GM19372 (cell line): ENCODE results near the gene CCIN.

ENCODE experiments used
- ATAC-seq: cut with Tn5 transposase; IDR thresholded peaks from one replicate; pipeline ENCODE4 v1.9.1; 2021; ENCODE audit warnings: mild to moderate bottlenecking, low read depth, moderate library complexity; ENCODE audit not compliant: unreplicated experiment

Gene CCIN

DNA sequence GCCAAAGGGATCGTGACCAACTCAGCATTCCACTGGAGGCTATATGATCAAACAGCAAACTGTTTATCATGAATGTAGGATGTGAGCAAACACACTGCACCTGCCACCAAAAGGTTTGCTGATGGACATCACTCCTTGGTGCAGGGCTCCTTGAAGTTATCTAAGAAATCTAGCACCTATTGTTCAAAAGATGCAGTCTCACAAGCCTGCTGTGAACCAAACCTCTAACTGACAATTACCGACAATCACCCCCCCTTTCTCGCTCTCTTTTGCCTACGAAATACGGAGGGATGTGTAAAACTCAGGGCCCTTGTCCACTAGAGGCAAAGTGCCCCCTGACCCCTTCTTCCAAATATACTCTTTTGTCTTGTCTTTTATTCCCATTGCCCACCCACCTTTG is 19.0 kb downstream of the CCIN start:
- ATAC-seq = no peak

DNA sequence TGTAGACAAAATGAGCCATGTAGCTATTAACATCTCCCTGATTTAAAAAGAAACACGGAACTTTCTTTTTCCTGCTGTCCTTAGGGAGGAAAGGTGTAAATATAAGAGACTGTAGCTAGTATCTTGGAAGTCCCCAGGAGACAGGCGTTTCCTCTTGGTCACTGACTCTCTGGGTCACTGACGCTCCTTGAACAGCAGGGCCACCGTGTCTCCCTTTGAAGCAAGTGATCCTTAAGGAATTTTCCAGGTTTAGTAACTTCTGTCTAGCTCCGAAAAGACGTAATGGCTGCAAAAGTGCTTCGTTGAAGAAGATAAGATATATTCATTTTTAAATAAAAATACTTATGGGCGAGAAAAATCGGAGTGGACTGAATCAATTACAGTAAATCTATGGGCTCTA is 20.8 kb downstream of the CCIN start:
- ATAC-seq = no peak

DNA sequence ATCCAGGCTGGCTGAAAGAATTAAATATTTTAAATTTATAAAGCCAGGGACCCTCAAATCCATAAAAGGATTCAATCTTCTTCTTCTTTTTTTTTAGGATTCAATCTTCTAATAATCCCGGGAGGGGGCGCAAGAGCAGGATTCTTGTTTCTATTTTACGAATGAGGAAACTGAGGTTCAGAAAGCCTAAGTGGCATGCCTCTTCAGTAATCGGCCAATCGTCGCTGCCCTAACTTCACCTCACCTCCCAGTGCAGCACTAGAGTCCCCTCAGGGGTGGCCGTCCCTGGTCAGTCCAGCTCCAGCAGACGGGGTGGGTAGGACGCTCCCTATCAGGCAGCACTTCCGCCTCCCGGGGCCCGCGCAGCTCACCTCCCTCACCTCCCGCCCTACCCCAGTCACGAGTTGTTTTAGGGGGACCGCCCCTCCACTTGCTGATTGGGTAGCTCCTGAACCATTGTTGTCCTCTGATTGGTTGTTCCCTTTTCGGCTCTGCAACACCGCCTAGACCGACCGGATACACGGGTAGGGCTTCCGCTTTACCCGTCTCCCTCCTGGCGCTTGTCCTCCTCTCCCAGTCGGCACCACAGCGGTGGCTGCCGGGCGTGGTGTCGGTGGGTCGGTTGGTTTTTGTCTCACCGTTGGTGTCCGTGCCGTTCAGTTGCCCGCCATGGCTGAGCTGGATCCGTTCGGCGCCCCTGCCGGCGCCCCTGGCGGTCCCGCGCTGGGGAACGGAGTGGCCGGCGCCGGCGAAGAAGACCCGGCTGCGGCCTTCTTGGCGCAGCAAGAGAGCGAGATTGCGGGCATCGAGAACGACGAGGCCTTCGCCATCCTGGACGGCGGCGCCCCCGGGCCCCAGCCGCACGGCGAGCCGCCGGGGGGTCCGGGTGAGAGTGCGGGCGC is 21.5 kb downstream of the CCIN start, which contains the start of gene CLTA:
Gene CLTA, plus strand, starts transcription at position 534 of the 902 bp plus-strand sequence. Its CDS starts 136 bp downstream, at position 670.
- peak; percentile 99 for ATAC-seq

DNA sequence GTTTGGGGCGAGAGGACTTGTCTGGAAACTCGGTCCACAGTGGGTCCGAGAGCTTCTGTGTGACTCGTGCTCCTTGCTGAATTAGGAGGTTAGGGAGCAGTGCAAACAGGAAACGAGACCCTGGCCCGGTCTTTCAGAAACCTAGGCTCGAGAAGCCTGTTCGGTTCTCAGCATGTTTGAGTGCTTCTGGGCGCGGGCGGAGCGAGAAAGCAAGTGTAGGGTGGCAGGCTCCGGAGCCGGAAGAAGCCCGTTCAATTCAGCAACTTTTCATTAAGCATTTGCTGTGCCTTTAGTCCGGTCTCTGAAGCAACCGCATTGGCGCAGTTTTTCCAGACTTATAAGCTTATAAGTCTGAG is 22.1 kb downstream of the CCIN start:
- ATAC-seq = peak; percentile 6

DNA sequence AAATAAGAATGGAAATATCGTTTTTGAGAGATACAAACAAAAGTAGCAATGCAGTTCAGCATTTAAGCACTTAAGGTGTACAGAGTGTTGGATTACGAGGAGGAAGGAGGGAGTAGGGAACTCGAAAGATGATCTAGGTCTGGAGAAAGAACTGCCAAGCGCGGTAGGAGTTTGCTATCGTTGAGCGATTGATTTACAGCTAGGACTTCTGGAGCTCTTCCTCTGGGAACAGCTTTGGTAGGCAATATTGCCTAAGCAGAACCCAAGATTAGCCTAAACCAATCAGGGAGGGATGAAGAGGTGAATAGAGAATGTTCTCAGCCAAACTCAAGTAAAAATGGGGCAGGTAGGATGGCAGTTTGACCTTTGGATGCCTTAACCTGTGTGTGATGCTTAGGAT is 22.5 kb downstream of the CCIN start:
- no peak for ATAC-seq

DNA sequence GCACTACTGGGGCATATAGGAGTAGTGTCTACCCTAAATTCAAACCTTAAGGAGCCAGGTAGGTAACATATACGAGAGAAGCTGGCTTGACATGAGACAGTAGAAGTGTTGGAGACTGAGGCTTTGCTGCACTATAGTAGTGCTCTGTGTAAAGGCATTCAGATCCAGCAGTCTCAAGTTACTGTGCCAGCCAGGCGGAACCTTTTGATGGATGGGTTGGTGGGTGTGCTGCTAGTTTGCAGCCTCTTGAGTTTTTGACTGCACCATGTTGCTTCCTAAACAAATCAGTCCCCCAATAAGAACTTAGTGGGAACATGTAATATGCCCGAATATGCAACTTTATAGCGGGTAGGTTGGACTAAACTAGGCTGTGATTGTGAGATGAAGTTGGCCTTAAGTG is 23.0 kb downstream of the CCIN start:
- ATAC-seq = no peak

DNA sequence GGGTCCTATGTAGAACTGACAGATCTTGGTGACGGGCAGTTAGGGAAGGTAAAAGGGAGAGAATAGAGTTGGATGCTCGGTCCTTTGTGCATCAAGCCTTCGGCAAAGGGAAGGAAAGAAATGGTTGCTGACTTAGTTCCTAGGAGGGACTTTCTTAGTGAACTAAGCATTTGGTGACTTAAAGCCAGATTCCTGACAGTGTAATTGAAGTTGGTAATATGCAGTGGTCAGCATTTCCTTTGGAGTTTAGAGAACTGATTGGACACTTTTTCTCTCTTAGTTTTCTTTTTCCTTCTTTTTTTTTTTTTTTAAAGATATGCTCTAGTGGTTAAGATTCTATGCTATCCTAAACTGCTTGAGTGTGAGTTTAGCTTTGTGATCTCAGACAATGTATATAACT is 23.8 kb downstream of the CCIN start:
- no peak for ATAC-seq

DNA sequence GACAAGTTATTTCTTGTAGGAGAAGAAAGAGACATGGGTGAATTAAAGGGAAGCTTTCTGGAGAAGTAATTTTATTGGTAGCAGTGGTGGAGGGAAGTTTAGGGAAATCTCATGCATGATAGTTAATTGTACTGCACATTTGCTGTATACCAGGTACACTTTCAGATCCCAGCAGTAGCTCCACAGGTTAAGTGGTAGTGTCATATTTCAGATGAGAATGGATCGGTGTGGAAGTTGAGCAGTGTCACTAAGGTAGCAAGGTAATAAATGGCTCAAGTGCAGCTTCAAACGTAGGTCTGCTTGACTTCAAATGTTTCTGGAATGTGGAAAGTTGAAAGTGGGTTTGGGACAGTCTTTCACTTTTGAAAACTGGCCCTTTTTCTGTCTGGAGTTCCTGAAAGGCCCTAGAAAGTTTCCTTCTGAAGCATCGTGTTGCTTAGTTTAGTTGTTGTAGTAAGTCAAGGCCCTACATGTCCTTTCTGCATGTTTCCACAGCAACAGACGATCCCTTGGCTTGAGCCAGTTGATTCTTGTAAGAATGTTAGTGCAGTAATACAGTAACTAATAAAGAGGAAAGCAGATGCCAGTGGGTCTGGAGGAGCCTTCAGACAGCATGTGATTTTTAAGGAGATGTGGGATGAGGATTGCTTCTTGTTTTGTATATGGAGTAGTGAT is 25.3 kb downstream of the CCIN start:
- no peak for ATAC-seq

DNA sequence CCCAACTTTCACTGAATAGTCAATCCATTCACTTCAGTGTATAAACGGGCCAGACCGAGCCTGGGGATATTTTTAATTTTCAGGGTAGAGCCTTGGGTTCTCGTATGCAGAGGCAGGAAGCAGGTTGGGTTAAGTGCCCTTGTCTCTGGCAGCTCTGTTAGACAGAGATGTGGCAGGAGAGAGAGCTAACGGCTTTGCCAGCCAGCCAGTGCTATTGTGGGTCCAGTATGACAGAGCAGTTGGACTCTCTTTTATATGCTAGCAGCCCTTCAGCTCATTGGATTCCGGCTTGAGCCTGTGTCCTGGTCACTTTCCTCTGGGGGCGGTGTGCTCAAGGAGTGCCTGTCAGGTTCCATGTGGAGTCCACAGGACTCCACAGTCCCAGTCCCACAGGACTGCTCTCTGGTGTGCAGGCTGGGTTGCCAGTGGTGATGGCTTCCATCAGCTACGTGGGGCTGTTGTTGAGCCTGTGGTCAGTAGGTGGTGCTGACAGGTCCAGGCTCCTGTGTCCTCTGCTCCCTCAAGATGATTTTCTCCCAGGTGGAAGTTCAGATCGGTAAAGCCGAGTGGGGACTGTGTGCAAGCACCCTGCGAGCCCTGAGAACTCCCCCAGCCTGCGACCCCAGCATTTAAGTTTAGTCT is 35.8 kb downstream of the CCIN start:
- no peak for ATAC-seq

DNA sequence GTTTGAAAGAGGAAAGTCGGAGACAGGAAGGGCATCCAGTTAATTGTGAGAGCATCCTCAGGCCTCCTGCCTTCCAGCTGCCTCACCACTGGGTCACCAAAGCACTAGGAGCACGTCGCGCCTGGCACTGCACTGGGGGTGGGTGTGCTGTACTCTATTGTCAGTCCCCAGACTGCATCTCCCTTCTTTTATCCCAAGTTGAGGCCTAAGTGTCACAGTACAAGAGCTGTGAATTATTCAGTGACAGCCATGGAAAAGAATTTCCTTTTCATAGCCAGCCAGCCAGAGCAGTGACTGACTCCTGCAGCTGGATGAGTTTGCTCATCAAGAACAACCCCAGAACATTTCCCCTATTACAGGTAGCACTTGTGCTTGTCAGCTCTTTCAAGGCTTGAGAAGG is 37.8 kb downstream of the CCIN start:
- no peak for ATAC-seq

DNA sequence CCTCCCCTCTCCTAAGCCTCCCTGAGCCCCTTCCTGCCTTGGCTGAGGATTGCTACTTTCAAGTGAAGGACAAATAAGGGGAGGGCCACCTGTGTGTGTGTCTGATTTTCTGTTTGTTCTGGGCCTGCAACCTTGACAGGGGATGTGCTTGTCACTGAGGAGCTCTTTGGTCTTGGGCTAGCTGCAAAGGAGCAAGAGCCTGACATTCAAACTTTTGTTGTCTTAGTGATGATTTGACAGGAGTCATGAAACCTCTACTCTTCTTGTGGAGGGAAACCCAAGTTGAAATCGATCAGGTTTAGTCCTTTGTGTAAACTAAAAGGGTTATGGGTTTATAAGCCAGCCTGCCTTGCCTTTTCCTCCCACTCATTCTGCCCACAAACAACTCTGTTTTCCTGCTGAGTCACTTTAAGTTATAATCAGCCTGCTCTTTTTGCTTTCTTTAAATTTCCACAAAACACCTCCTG is 38.4 kb downstream of the CCIN start:
- ATAC-seq = no peak

DNA sequence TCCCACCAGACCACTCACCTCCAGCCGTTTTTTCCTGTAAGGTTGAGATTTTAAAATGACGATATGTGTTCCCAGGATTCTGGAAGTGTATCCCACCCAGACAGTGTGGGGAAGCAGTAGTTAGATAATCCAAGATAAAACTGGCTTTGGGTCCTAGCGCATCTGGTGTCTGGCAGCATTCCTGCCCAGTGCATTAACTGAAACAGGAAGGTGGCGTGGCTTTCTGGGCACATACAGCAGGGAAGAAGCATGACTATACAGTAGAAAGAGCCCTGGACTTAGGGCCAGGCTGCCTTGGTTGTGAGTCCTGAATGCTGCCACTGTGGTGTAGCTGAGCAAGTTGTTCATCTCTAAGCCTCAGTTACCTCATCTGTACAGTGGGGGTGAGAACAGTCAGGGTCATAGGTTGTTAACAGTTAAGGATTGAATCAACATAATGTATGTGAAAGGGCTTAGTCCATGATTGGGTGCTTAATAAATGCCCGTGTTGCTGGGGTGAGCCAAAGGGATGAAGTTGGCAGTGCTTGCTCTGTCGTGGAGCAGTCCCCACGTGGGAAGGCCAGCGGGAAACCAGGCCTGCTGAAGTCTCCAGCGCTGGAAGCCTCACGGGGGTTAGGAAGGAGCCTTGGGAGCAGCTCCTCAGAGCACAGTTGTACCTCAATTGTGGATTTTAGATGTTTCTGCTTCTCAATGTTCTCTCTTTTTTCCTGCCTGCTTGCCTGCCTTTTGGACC is 39.5 kb downstream of the CCIN start:
- no peak for ATAC-seq

DNA sequence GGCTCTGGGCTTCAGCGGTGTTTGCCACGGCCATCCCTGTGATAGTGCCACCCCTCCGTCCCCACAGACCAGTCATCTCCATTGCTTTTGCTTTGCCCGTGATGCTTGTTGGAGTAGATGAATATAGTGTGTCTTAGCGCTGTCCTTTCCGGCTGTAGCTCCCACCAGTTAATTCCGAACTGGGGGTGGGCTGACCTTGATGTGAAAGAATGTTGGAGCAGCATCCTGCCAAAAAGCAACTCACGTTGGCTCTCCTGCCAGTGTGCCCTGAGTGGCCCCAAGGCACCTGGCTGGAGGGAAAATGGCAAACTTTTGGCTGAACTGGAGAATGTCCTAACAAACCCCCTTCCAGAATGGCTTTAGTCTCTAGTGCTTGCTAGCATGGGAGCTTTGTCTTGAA is 41.5 kb downstream of the CCIN start:
- no peak for ATAC-seq

DNA sequence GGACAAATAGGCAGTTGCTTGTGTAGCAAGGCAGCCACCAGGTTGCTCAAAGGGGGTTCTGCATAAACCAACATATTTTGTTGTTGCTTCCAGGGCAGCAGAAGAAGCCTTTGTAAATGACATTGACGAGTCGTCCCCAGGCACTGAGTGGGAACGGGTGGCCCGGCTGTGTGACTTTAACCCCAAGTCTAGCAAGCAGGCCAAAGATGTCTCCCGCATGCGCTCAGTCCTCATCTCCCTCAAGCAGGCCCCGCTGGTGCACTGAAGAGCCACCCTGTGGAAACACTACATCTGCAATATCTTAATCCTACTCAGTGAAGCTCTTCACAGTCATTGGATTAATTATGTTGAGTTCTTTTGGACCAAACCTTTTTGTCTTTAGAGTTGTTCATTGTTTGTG is 42.3 kb downstream of the CCIN start:
- no peak for ATAC-seq

DNA sequence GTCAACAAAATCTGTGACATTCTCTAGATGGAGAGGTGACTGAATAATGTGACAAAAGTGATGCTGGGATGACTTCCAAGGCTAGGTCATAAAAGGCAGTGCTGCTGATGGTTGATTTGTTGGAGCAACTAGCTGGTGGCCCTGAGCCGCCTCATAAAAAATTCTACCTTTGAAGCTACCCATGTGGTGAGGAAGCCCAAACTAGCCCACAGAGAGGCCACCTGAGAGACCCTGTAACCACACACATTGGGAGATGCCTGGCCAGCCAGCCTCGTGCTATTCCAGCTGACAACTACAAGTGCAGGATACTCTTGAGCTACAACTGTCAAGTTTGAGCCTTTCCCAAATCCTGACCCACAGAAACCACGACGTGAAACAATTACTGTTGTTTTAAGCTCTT is 44.2 kb downstream of the CCIN start:
- ATAC-seq = no peak

DNA sequence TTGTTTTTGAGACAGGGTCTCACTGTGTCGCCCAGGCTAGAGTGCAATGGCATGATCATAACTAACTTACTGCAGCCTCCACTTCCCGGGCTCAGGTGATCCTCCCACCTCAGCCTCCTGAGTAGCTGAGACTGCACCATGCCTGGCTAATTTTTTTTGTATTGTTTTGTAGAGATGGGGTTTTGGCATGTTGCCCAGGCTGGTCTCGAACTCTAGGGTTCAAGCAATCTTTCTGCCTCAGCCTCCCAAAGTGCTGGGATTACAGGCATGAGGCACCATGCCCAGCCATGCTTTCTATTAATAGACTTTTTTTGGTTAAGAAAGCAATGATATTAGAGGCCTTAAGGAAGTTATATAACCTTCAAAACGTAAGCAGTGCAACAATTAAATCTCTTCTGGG is 44.8 kb downstream of the CCIN start:
- ATAC-seq = no peak

DNA sequence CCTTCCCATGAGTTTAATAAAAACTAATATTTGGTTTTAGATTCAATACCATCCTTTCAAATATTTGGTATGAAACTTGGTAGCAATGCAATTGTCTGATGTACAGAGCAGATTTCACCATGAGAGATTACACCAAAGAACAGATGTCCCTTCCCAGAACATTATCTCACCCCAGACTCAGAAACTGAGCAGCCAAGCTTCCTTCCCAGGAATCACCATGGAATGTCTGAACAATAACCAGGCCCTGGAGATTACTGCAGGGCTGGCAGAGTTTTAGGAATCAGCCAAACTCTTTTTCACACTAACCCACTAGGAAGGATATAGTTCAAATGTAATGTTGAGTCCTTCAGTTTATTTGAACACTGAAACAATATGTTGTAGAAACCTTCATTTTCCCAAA is 45.4 kb downstream of the CCIN start:
- no peak for ATAC-seq

DNA sequence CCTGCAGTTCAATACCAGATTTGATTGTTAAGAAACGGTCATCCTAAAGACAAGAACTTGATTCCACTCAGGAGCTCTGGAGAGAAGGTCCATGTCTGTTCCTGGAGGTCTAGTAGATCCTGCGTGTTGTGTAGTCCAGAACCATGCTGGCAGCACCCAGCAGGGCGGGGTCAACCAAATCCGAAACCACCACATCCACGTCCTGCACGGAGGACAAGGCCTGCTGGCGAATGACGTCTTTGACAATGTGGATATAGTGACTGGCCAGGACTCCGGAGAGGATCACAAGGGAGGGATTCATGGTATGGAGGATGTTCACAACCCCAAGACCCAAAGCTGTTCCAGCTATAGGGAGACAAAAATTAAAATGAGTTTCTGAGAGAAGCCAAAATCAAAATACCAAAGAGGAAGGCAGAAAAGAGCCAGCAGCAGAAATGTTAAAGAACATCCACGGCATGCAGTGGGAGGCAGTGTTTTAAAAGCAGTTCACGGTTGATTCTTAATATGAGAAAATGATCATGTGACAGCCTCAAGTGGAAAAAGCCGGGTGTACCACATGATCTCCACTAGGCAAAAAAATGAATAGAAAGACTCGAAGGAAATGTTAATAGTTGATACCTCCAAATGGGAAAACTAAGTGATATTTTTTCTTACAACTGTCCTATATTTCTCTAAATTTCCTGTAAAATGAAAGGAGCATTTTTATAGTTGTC is 48.2 kb downstream of the CCIN start:
- ATAC-seq = no peak

DNA sequence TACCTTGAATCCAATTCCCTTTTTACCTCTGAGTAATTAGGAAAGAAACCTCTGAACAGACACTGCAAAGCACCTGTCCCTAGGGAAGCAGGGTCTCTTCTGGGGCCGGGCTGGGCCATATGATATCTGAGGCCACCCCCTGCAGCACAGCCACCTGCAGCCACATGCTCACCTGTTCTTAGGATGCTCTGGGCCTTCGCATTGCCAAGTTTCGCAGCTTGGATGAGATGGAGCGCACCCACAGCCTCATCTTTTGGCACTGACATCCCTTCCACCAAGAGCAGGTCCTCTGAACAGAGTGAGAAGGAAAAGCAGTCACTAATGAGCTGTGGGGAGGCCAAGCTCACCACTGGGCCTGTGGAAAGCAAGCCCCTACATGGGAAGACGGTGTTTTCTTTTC is 48.8 kb downstream of the CCIN start:
- no peak for ATAC-seq

DNA sequence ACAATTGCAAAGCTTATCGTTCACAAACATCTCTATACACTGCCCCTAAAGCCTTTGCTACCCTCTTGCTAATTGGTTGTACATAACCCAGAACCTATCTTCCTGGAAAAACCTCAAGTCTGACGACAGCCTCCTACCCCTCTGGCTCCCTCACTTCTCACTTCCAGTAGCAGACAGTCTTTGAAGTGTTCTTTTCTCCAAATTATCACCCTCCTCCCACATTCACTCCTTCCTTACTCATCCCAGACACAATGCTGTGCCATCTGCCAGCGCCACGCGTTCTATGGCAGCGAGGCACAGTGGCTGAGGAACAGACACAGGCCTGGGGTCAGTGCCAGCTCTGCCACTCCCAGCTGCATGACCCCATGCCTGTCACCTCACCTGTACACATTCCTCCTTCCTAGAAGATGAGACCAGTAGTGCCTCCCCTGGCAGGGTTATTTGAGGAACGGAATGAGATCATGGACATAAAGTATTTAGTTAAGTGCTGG is 49.3 kb downstream of the CCIN start:
- no peak for ATAC-seq
